ENCODE measurements around the gene STN1. TPM values are rescaled to one million over a fixed set of nuclear protein-coding genes. Genes with fewer than 3 reads are reported as not detected.
A peak's percentile ranks its signal among the peaks of the same experiment; 100 is the strongest.

STN1 gene
- total RNA-seq, 2 donors from 2014 or later: 13.5 to 19.9 TPM

DNA sequence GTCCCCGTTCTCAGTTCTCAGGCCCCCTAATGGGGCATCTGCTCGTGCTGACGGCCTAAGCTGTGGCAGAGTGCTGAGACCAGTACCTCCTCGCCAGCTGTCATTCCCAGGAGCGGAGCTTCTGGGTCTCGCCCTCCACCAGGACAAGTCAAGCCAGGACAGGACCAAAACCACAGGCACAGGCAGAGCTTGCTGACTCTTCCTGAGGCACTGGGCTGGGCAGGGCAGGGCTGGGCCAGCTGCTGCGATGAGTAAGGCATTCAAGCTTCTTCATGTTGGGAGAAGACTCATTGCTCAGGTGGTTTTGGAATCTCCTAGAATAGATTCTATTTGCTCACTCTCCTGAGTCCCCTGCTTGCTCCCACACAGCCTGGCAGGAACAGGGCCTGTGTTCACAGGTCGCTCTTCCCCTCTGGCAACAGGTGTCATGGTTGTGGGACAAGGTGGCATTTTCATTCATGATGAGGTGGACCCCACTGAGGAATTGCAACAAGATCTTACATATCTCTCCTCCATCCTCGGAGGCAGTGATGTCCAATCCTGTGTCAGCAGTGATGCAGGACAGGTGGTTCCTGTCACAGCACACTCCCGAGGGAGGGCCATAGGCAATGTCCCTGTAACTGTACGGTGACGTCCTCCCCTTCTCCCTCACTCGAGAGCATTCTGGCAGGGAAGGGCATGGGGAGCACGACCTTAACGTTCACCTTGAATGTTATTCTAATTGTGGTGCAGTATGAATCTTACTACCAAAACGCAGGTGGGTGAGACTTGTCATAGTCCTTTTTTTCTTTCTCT, 45.6 kb downstream of the STN1 start:
- H3K27me3 ChIP-seq (ENCODE audit: control insufficient read depth, insufficient read depth, low read length, poor library complexity, severe bottlenecking): no peaks in the 10 kb centered on the region
- no peaks in the 10 kb centered on the region for H3K4me1 ChIP-seq (ENCODE audit: control insufficient read depth, insufficient read depth, low read length)
- H3K9me3 ChIP-seq (ENCODE audit: control insufficient read depth, low read length): no peaks in the 10 kb centered on the region
- no peak overlapping the region for H3K9ac ChIP-seq (ENCODE audit: extremely low read depth, low read length, poor library complexity, severe bottlenecking)
- H3K4me1 Mint-ChIP-seq: peaks cover 3% of the 10 kb centered on the region
- no peaks in the 10 kb centered on the region for H3K36me3 ChIP-seq (ENCODE audit: control insufficient read depth, insufficient read depth, low read length)
- no peaks in the 10 kb centered on the region for H3K9me3 Mint-ChIP-seq
- no peak overlapping the region for H3K27ac Mint-ChIP-seq
- TF ChIP-seq, protein P1, sequence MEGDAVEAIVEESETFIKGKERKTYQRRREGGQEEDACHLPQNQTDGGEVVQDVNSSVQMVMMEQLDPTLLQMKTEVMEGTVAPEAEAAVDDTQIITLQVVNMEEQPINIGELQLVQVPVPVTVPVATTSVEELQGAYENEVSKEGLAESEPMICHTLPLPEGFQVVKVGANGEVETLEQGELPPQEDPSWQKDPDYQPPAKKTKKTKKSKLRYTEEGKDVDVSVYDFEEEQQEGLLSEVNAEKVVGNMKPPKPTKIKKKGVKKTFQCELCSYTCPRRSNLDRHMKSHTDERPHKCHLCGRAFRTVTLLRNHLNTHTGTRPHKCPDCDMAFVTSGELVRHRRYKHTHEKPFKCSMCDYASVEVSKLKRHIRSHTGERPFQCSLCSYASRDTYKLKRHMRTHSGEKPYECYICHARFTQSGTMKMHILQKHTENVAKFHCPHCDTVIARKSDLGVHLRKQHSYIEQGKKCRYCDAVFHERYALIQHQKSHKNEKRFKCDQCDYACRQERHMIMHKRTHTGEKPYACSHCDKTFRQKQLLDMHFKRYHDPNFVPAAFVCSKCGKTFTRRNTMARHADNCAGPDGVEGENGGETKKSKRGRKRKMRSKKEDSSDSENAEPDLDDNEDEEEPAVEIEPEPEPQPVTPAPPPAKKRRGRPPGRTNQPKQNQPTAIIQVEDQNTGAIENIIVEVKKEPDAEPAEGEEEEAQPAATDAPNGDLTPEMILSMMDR (conservative IDR thresholded peaks at IDR 0.05): no peak
- WGBS, 2 experiments (ENCODE audit: insufficient coverage in 1 of 2, insufficient read length in 1 of 2): 90 to 94% methylated on average over 10 to 16 of the region's 16 CpGs
- no peaks in the 10 kb centered on the region for H3K27me3 Mint-ChIP-seq (ENCODE audit: insufficient read depth)
- H3K4me3 ChIP-seq (ENCODE audit: low read length): no peak overlapping the region
- DNase-seq: no peak
- H3K4me3 Mint-ChIP-seq: no peak overlapping the region
- no peaks in the 10 kb centered on the region for H3K36me3 Mint-ChIP-seq (ENCODE audit: low read depth)
- no peak overlapping the region for H3K27ac ChIP-seq (ENCODE audit: low read depth, low read length)

- no peaks in the 10 kb centered on the region for H3K27me3 Mint-ChIP-seq (ENCODE audit: insufficient read depth)
- H3K27me3 ChIP-seq (ENCODE audit: control insufficient read depth, insufficient read depth, low read length, poor library complexity, severe bottlenecking): no peaks in the 10 kb centered on the region
- no peak overlapping the region for H3K4me3 ChIP-seq (ENCODE audit: low read length)
- H3K36me3 ChIP-seq (ENCODE audit: control insufficient read depth, insufficient read depth, low read length): no peaks in the 10 kb centered on the region
- no peak overlapping the region for H3K4me3 Mint-ChIP-seq
- no peaks in the 10 kb centered on the region for H3K36me3 Mint-ChIP-seq (ENCODE audit: low read depth)
- DNase-seq: no peak
- no peaks in the 10 kb centered on the region for H3K4me1 ChIP-seq (ENCODE audit: control insufficient read depth, insufficient read depth, low read length)
- H3K27ac Mint-ChIP-seq: no peak overlapping the region
- H3K27ac ChIP-seq (ENCODE audit: low read depth, low read length): no peak overlapping the region
- H3K4me1 Mint-ChIP-seq: peaks cover 3% of the 10 kb centered on the region
- TF ChIP-seq, protein P1 (conservative IDR thresholded peaks at IDR 0.05): no peak
- 83 to 85% methylated on average over 3 to 7 of the region's 7 CpGs for WGBS, 2 experiments (ENCODE audit: insufficient coverage in 1 of 2, insufficient read length in 1 of 2)
- H3K9me3 Mint-ChIP-seq: peaks cover 7% of the 10 kb centered on the region
- peaks cover 2% of the 10 kb centered on the region for H3K9me3 ChIP-seq (ENCODE audit: control insufficient read depth, low read length)
- H3K9ac ChIP-seq (ENCODE audit: extremely low read depth, low read length, poor library complexity, severe bottlenecking): no peak overlapping the region
Measured at GRCh38 chr10:103871006-103871405, 47.0 kb downstream of the STN1 start.

DNA sequence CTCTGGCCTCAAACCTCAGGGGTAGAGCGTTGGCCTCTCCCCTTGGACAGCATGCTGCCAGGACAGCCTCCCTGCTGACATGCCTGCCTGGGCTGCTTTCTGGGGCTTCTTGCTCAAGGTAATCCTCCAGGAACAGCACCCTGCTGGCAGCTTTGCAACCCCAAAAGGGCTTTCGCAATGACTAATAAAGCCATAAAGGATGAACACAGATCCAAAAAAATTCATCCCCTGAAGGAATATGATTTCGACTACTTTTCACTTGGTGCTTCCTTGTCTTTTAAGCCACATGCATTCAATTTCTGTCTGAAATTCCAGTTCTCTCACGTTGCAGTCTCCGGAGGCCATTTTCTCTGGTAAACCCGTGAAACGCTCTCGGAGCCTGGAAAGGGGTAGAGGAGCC, 47.5 kb downstream of the STN1 start:
- Mint-ChIP-seq H3K27ac (no peak overlapping the region), H3K4me3 (no peak overlapping the region), H3K9me3 (peaks cover 10% of the 10 kb centered on the region), H3K27me3 (ENCODE audit: insufficient read depth) (no peaks in the 10 kb centered on the region), H3K4me1 (peaks cover 3% of the 10 kb centered on the region), H3K36me3 (ENCODE audit: low read depth) (no peaks in the 10 kb centered on the region)
- peak; percentile 67 for DNase-seq
- TF ChIP-seq, protein P1 (conservative IDR thresholded peaks at IDR 0.05): no peak
- 73 to 76% methylated on average over 7 to 8 of the region's 8 CpGs for WGBS, 2 experiments (ENCODE audit: insufficient coverage in 1 of 2, insufficient read length in 1 of 2)
- Histone ChIP-seq H3K9ac (ENCODE audit: extremely low read depth, low read length, poor library complexity, severe bottlenecking) (no peak overlapping the region), H3K27me3 (ENCODE audit: control insufficient read depth, insufficient read depth, low read length, poor library complexity, severe bottlenecking) (no peaks in the 10 kb centered on the region), H3K9me3 (ENCODE audit: control insufficient read depth, low read length) (peaks cover 6% of the 10 kb centered on the region), H3K4me1 (ENCODE audit: control insufficient read depth, insufficient read depth, low read length) (no peaks in the 10 kb centered on the region), H3K4me3 (ENCODE audit: low read length) (no peak overlapping the region), H3K27ac (ENCODE audit: low read depth, low read length) (no peak overlapping the region), H3K36me3 (ENCODE audit: control insufficient read depth, insufficient read depth, low read length) (no peaks in the 10 kb centered on the region)
